ENCODE results near the gene TBRG4.

DNA sequence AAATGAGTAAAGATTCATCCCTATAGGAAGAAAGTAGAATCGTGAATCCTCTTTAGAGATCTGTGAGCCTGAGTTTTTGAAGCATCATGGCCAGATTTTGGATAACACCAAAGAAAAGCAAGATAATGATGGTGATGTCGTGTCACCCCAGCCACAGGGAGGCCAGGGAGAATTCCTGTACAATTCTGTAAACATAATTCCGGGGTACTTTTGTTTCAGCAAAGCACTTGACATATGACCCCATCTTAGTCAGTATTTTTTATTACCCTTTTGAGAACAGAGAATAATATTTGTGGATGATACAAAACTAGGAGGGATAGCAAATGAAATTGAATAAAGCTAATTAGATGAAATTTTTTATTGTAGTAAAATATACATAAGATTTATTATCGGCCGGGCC, 56.5 kb downstream of the TBRG4 start:
- TF ChIP-seq, protein P1, sequence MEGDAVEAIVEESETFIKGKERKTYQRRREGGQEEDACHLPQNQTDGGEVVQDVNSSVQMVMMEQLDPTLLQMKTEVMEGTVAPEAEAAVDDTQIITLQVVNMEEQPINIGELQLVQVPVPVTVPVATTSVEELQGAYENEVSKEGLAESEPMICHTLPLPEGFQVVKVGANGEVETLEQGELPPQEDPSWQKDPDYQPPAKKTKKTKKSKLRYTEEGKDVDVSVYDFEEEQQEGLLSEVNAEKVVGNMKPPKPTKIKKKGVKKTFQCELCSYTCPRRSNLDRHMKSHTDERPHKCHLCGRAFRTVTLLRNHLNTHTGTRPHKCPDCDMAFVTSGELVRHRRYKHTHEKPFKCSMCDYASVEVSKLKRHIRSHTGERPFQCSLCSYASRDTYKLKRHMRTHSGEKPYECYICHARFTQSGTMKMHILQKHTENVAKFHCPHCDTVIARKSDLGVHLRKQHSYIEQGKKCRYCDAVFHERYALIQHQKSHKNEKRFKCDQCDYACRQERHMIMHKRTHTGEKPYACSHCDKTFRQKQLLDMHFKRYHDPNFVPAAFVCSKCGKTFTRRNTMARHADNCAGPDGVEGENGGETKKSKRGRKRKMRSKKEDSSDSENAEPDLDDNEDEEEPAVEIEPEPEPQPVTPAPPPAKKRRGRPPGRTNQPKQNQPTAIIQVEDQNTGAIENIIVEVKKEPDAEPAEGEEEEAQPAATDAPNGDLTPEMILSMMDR (IDR thresholded peaks at IDR 0.05) = no peak
- no peak for TF ChIP-seq POLR2A (IDR thresholded peaks at IDR 0.05)
- no peak for TF ChIP-seq EP300 (IDR thresholded peaks at IDR 0.05; ENCODE audit: low read depth)
